ENCODE data around the gene GAS2L3.

- TF ChIP-seq CTCF (conservative IDR thresholded peaks at IDR 0.05 in 1 of 2, IDR thresholded peaks at IDR 0.05 in 1 of 2; ENCODE audit: extremely low read depth in 1 of 2, insufficient read depth in 1 of 2, low read depth in 1 of 2, low read length in 2 of 2) (no peak), EZH2 (IDR thresholded peaks at IDR 0.05; ENCODE audit: borderline replicate concordance, low read length) (no peak)
Measured at GRCh38 chr12:100557357-100557756, 16.1 kb upstream of the GAS2L3 start.

Measured in mammary epithelial cell (primary cell).